Left ventricle myocardium inferior (tissue), 1 donor: Measurements from ENCODE around the gene PCMTD2. TPM values are rescaled to one million over a fixed set of nuclear protein-coding genes. Genes with fewer than 3 reads are reported as not detected.
"Not testable (repeated sequence)": the region's sequence is repeated elsewhere in the genome, so short reads cannot be mapped to it uniquely, and the experiment has no call there.

Experiments used
- DNase-seq: peaks from one replicate; pipeline ENCODE4 v3.0.0-alpha.2; 2020
- H3K27ac ChIP-seq: fragments of 200-600 bp; replicated peaks from 2 replicates; pipeline ENCODE4 v1.8.0; 2021
- H3K27me3 ChIP-seq: fragments of 200-600 bp; 2 replicates; pipeline ENCODE4 v1.8.0; 2021; ENCODE audit warnings: low read depth
- H3K36me3 ChIP-seq: fragments of 200-600 bp; 2 replicates; pipeline ENCODE4 v1.8.0; 2021
- H3K4me1 ChIP-seq: fragments of 200-600 bp; 2 replicates; pipeline ENCODE4 v1.8.0; 2021
- H3K4me3 ChIP-seq: fragments of 200-600 bp; 2 replicates; pipeline ENCODE4 v1.8.0; 2021; ENCODE audit warnings: mild to moderate bottlenecking, moderate library complexity
- H3K9me3 ChIP-seq: fragments of 200-600 bp; replicated peaks from 2 replicates; pipeline ENCODE4 v1.8.0; 2021
- intact Hi-C: fragments of 100-400 bp; cut with micrococcal nuclease; formaldehyde crosslinking; loops from one replicate; pipeline ENCODE4 v1.11.0; 2022
- total RNA-seq: library from RNA; stranded (reverse); fragmentation: NEBNext Ultra II Directional; extraction: Animal tissue kit (Norgen Biotek cat#: 25700); gene quantifications from one replicate; pipeline ENCODE4 v1.2.1, GENCODE V29; 2021
- donor health status: DM: no; HTN: yes; CAD: no; lungs with severe emphysema.

The PCMTD2 gene
- total RNA-seq, 1 donor from 2014 or later: 62.9 TPM

DNA sequence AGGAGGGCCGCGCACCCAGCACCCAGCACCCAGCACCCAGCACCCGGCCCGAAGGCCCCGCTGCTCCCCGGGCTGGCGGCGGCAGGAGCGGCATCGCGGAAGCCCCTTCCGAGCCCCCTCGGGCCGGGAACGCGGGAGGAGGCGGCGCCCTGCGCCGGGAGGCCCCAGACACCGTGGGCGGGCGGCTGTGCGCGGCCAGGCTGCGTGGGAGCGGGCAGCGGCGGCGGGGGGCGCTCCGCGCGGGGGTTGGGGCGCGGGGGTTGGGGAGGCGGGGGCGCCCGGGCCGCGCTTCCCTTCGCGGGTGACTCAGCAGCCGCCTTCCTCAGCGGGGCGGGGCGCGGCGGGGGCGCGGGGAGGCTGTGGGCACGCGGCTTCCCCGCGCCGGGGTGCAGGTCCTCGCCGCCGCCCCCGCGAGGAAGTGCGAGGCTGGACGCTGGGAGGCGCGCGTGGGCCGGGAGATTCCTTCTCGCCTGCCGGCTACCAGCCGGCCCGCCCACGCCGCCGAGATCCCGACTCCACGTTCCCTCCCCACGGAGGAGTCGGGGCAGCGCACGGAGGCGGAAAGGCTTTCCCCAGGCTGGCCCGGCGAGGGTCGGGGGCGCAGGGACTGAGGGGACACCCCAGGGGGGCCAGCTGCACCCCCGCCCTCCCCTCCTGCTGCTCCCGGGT is 61.0 kb downstream of the PCMTD2 start:
- H3K9me3 ChIP-seq, H3K27ac ChIP-seq, H3K36me3 ChIP-seq, intact Hi-C loops, DNase-seq, H3K4me1 ChIP-seq: not testable (repeated sequence)
- Histone ChIP-seq H3K27me3 (peaks cover 49% of the 10 kb centered on the region), H3K4me3 (peak overlapping the region; percentile 45)

DNA sequence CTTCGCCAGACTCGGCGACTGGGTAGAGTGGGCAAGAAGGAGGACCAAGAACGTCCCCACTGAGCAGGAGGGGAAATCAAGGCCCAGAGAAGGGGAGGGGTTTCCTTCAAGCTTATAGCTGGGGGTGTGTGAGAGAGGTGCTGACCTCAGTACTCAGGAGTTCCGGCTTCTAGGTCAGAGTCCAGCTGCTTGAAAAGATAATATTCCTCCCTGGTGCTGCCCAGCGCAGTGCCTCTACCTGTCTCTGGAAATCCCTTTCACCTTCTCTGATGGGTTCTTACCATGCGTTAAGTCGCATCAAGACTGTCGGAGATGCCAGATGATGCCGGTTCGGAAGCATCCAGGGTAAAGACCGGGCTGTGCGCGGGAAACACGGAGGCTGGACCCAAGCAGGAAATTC is 61.8 kb downstream of the PCMTD2 start:
- intact Hi-C loops, H3K9me3 ChIP-seq, DNase-seq, H3K36me3 ChIP-seq, H3K4me1 ChIP-seq, H3K4me3 ChIP-seq, H3K27ac ChIP-seq: not testable (repeated sequence)
- peaks cover 50% of the 10 kb centered on the region for H3K27me3 ChIP-seq

DNA sequence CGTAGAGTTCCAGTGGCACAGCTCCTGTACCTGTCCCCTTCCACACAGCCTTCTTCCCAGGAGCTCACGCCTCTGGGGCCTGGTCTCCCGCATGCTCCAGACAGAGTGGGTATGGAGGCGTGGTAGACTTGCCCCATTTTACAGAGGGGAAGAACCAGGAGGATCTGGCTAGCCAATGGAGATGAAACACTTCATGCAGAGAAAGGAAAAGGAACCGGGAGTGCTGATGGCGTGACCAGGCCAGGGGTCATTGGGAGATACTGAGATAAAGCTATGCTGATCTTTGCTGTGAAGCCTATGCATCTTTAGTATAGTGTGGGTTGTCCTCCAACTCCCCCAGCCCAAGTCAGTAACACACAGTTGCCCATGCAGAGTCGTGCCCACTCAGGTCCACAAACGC is 62.5 kb downstream of the PCMTD2 start:
- H3K9me3 ChIP-seq, H3K36me3 ChIP-seq, H3K4me1 ChIP-seq, H3K4me3 ChIP-seq, H3K27ac ChIP-seq, intact Hi-C loops, DNase-seq: not testable (repeated sequence)
- H3K27me3 ChIP-seq: peaks cover 55% of the 10 kb centered on the region

GRCh38 chr20:64322031-64322789 is 66.7 kb downstream of the PCMTD2 start:
- H3K27ac ChIP-seq, H3K4me3 ChIP-seq, H3K4me1 ChIP-seq, H3K9me3 ChIP-seq, intact Hi-C loops, DNase-seq, H3K36me3 ChIP-seq: not testable (repeated sequence)
- H3K27me3 ChIP-seq: peaks cover 54% of the 10 kb centered on the region

Other genes starting within 250 kb of the PCMTD2 start
- gene C20orf204, start 219.6 kb upstream of the PCMTD2 start, total RNA-seq: 0.55 TPM
- gene SOX18, start 206.1 kb upstream of the PCMTD2 start, total RNA-seq: 30.5 TPM
- gene TCEA2, start 192.6 kb upstream of the PCMTD2 start, total RNA-seq: 38.9 TPM
- gene RGS19, start 176.2 kb upstream of the PCMTD2 start, total RNA-seq: 6.1 TPM
- 0.52 TPM for gene OPRL1, start 175.7 kb upstream of the PCMTD2 start, total RNA-seq
- gene LKAAEAR1, start 171.3 kb upstream of the PCMTD2 start, total RNA-seq: not detected
- gene NPBWR2, start 148.2 kb upstream of the PCMTD2 start, total RNA-seq: not detected
- 0.11 TPM for gene MYT1, start 91.3 kb upstream of the PCMTD2 start, total RNA-seq